Measurements from ENCODE around the gene LMO3. TPM values are rescaled to one million over a fixed set of nuclear protein-coding genes. Genes with fewer than 3 reads are reported as not detected.
A peak's percentile ranks its signal among the peaks of the same experiment; 100 is the strongest.
"Not testable (repeated sequence)": the region's sequence is repeated elsewhere in the genome, so short reads cannot be mapped to it uniquely, and the experiment has no call there.

The LMO3 gene
- total RNA-seq, 1 donor from 2014 or later = not detected

DNA sequence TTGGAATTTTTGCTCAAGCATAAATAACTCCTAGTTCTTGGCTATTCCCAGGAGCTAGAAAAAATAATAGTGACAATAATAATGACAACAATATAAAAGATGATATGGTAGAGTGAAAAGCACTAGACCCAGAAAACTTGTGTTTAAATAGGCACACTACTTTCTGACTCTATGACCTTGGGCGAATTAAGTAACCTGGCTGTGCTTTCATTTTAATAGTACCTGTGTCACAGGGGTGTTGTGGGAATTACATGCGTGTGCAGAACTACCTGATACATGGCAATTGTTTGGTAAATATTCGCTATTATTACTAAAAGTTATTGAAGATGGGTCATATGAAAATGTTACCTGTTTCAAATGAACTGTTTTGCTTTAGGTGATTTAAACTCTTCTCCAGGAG, 60.1 kb downstream of the LMO3 start:
- DNase-seq (ENCODE audit: low read depth in 2 of 2) = no peak

DNA sequence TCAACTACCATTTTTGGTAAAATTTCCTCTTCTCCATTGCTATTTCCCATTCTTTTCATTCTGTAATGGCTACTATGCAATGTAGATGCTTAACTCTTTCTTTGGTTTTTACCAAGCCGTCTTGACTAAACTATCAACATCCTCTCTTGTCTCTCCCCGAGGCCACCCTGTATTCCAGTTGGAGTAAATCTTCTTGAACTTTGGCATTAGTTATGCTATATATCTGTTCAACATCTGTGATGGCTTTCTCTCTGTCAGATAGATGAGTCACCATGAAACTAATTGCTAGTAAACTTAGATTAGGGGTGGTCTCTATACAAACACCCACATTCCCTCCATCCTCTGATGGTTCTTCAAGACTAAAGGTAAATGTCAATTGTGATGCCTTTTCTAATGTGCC, 63.4 kb downstream of the LMO3 start:
- no peak for DNase-seq (ENCODE audit: low read depth in 2 of 2)

GRCh38 chr12:16537652-16538051, 68.3 kb downstream of the LMO3 start:
- DNase-seq (ENCODE audit: low read depth in 2 of 2) = not testable (repeated sequence)

GRCh38 chr12:16531621-16532020, 74.3 kb downstream of the LMO3 start:
- DNase-seq (ENCODE audit: low read depth in 2 of 2) = no peak

DNA sequence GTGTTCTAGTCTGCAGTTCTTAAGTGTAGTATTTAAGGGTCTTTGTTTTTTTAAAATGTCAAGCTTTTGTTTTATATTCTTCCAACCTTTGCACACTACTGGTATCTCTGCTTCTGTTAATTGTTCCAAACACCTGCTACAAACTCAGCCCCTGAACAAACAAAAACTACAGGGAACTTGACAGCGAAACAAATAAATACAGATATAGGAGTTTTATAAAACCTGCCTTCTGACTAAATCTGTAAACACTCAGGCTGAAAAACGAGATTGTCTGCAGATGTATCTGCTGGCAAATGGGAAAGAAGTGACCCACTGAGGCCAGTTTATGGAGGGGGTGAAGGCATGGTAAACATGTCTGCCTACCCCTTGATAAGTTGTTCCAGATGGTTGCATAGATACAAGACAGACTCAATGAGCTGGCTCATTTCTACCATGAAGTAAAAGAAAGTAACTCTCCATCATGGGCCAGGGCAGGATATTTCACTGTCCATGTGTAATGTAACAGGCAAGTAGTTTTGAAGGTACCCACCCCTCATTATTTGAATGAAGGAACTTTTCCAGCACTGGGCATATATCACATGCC, 75.6 kb downstream of the LMO3 start:
- DNase-seq (ENCODE audit: low read depth in 2 of 2) = no peak

DNA sequence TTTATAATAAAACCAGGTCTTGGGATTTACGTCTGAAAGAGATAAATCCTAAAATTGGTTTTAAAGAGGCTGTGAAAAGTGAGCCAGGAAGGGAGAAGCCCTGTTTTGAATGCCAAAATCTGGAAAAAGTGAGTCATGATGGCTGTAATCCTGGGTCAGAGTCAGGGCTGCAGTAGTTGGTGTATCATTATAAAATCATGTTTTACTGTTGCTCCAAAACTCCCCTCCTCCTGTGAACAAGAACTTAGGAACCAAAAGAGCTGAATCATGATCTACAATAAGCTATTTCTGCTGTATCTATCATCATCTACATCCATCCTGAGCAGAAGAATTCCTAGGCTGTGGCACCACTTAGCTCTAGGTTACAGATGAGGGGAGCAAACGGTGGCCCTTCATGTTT, 79.3 kb downstream of the LMO3 start:
- peak in 1 of 2 donors; percentile 3 for DNase-seq (ENCODE audit: low read depth in 2 of 2)

- DNase-seq (ENCODE audit: low read depth in 2 of 2) = no peak
These were observed 81.6 kb downstream of the LMO3 start for GRCh38 chr12:16524378-16524777.

- DNase-seq (ENCODE audit: low read depth in 2 of 2) = no peak
These were observed 82.0 kb downstream of the LMO3 start for GRCh38 chr12:16523951-16524331.

DNA sequence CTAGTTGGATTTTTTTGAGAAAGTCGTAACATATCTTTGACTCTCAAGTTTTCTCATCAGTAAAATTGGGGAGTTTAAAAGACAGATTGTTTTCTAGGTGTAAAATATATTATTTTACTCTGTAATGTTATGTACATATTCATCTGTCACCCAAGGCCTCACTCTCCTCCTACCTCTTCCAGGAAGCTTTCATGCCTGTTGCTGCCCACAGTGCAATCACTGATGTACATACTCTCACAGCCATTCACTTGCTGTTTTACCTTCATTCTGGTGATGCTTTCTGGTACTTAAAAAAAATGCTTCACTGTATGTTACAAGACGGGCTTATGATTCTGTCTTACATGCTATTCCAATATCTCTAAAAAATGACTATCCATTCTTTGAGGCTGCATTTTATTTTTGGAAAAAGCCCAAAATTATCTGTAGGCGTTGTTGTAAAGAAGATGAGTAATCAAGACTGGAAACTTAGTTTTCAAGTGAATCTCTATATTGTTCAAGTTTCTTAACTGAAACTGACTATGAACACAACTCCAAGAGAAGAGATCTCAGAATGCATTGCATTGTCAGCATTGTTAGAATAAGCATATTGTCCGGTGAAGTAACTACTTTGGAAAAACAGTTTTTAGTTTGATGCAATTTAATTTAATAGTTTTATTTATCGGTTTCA, 82.5 kb downstream of the LMO3 start:
- no peak for DNase-seq (ENCODE audit: low read depth in 2 of 2)

DNA sequence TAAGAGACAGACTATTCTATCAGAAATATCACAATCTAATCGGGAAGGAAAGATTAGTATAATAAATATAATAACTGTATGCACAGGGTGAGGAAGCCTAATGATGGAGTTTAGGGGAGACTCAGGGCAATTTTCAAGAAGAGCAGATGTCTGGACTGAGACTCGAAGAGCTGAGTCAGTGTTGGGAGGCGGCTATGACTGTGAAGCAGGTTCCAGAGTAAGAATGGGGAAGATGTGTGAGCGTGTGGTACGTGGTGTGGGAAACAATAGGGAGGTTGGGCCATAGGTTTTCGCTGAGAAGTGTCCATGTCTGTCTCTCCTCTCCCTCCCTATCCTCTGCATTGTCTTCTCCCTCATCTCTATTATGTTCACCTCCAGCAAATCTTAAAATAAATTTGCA, 85.6 kb downstream of the LMO3 start:
- no peak for DNase-seq (ENCODE audit: low read depth in 2 of 2)

- no peak for DNase-seq (ENCODE audit: low read depth in 2 of 2)
These were observed 90.3 kb downstream of the LMO3 start for GRCh38 chr12:16515666-16516065.

- no peak for DNase-seq (ENCODE audit: low read depth in 2 of 2)
These were observed 92.7 kb downstream of the LMO3 start for GRCh38 chr12:16513231-16513630.

- DNase-seq (ENCODE audit: low read depth in 2 of 2) = no peak
These were observed 96.6 kb downstream of the LMO3 start for GRCh38 chr12:16509411-16509810.

GRCh38 chr12:16506394-16506793, 99.6 kb downstream of the LMO3 start:
- DNase-seq (ENCODE audit: low read depth in 2 of 2) = no peak

DNA sequence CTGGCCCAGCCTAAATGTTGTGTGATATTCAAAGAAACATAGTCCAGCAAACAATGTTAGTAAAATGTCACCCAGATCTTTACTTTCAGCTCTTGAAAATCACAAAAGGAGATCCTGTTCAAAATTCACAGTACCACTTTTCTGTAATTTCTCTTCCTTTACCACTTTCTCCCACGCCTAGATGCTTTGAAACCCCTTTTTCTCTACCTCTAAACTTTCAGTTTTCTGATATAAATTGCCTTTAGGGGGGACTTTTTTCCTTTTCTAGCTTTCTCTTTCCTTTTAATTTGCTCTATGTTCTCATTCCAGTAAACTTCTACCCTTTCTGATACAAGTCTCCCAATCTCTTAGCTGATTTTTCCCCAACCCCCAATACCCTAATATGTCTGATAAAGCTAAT, 101.8 kb downstream of the LMO3 start:
- DNase-seq (ENCODE audit: low read depth in 2 of 2) = no peak

DNA sequence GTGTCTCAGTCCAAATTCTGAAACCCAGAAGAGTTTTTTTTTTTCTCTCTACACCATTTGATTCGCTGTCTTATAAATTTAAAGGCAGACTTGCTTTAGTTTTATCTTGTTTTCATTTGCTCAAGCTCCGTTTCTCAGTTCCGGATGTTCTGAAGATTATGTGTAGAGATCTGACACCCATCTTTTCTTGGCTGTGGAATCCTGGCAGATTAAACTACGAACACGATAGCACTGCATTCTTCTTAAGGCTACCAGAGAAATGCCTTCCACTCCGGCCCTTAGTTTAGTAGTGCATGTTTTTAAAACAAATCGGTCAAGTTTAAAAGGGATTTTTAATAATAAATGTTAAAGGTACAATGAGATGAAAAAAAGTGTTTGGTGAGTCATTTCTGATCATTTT, 106.4 kb downstream of the LMO3 start:
- DNase-seq (ENCODE audit: low read depth in 2 of 2) = no peak
